Hepatocyte (in vitro differentiated cells): Measurements from ENCODE around the gene CCDC172. TPM values are rescaled to one million over a fixed set of nuclear protein-coding genes. Genes with fewer than 3 reads are reported as not detected.
"Not testable (repeated sequence)": the region's sequence is repeated elsewhere in the genome, so short reads cannot be mapped to it uniquely, and the experiment has no call there.

Source experiments
- DNase-seq: peaks from one replicate; pipeline ENCODE4 v3.0.0-alpha.2; 2016; ENCODE audit warnings: low spot score
- H2AFZ ChIP-seq: fragments of 200-600 bp; sonication (generic); 2 replicates; pipeline ENCODE4 v1.6.0; 2016; ENCODE audit warnings: antibody characterized with exemption, mild to moderate bottlenecking
- H3K27ac ChIP-seq: fragments of 200-600 bp; sonication (generic); 2 replicates; pipeline ENCODE4 v1.5.1; 2016; ENCODE audit warnings: mild to moderate bottlenecking
- H3K27me3 ChIP-seq: fragments of 200-600 bp; sonication (generic); 2 replicates; pipeline ENCODE4 v1.6.1; 2016
- H3K36me3 ChIP-seq: fragments of 200-600 bp; sonication (generic); replicated peaks from 2 replicates; pipeline ENCODE4 v1.5.1; 2016; ENCODE audit warnings: low read depth; ENCODE audit not compliant: insufficient read depth
- H3K4me1 ChIP-seq: fragments of 200-600 bp; sonication (generic); 2 replicates; pipeline ENCODE4 v1.5.1; 2016; ENCODE audit warnings: mild to moderate bottlenecking, moderate library complexity; ENCODE audit not compliant: insufficient read depth
- H3K4me2 ChIP-seq: fragments of 200-600 bp; sonication (generic); 2 replicates; pipeline ENCODE4 v1.6.0; 2016
- H3K4me3 ChIP-seq: fragments of 200-600 bp; sonication (generic); 2 replicates; pipeline ENCODE4 v1.5.1; 2016; ENCODE audit warnings: mild to moderate bottlenecking
- H3K79me2 ChIP-seq: fragments of 200-600 bp; sonication (generic); 2 replicates; pipeline ENCODE4 v1.6.0; 2017; ENCODE audit warnings: mild to moderate bottlenecking
- H3K9me2 ChIP-seq: fragments of 200-600 bp; sonication (generic); replicated peaks from 2 replicates; pipeline ENCODE4 v1.6.0; 2017; ENCODE audit warnings: mild to moderate bottlenecking; ENCODE audit not compliant: insufficient read depth
- H3K9me3 ChIP-seq: fragments of 200-600 bp; sonication (generic); 2 replicates; pipeline ENCODE4 v1.5.1; 2016; ENCODE audit warnings: low read depth, mild to moderate bottlenecking
- H4K20me1 ChIP-seq: fragments of 200-600 bp; sonication (generic); 2 replicates; pipeline ENCODE4 v1.6.0; 2016; ENCODE audit warnings: mild to moderate bottlenecking; ENCODE audit not compliant: insufficient read depth, poor library complexity, severe bottlenecking
- EZH2 ChIP-seq: fragments of 200-600 bp; sonication (generic); IDR thresholded peaks from 2 replicates; pipeline ENCODE4 v1.6.1; 2016; ENCODE audit warnings: antibody characterized with exemption, mild to moderate bottlenecking, borderline replicate concordance
- EZH2phosphoT487 ChIP-seq: fragments of 200-600 bp; sonication (generic); IDR thresholded peaks from one replicate; pipeline ENCODE4 v1.6.1; 2018; ENCODE audit warnings: antibody characterized with exemption, mild to moderate bottlenecking, low read depth, moderate library complexity; ENCODE audit not compliant: unreplicated experiment, severe bottlenecking
- WGBS: methylation state at CpG from one replicate; pipeline ENCODE4 v1.1.6; 2016; ENCODE audit warnings: low lambda C conversion rate; ENCODE audit errors: missing lambda C conversion rate; 5-methylcytosine and 5-hydroxymethylcytosine counted together
- polyA plus RNA-seq: library from polyadenylated mRNA; unstranded; fragments of >200 nt; fragmentation: Nextera tagmentation; extraction: Ambion mirVana; gene quantifications from 2 replicates; pipeline ENCODE4 v1.2.1, GENCODE V29; 2016
- total RNA-seq: library from RNA; depleted of rRNA; stranded (reverse); fragments of >200 nt; gene quantifications from 2 replicates; pipeline ENCODE4 v1.2.3, GENCODE V29; 2014
- TF ChIP-seq, protein P1 (sequence below): fragments of 200-600 bp; sonication (generic); IDR thresholded peaks from 2 replicates; pipeline ENCODE4 v1.5.1; 2016; ENCODE audit warnings: antibody characterized with exemption, mild to moderate bottlenecking; ENCODE audit not compliant: poor library complexity

The CCDC172 gene
- total and polyA plus RNA-seq, 2 experiments from 2014 or later, result not detected

GRCh38 chr10:116385311-116385710, 61.1 kb downstream of the CCDC172 start:
- H4K20me1 ChIP-seq, result no peaks in the 10 kb centered on the region
- H3K36me3 ChIP-seq, result no peaks in the 10 kb centered on the region
- no peak overlapping the region for H3K4me2 ChIP-seq
- H3K27ac ChIP-seq, result no peak overlapping the region
- no peaks in the 10 kb centered on the region for H3K9me3 ChIP-seq
- H3K79me2 ChIP-seq, result no peaks in the 10 kb centered on the region
- no peak for TF ChIP-seq EZH2phosphoT487
- TF ChIP-seq, protein P1, sequence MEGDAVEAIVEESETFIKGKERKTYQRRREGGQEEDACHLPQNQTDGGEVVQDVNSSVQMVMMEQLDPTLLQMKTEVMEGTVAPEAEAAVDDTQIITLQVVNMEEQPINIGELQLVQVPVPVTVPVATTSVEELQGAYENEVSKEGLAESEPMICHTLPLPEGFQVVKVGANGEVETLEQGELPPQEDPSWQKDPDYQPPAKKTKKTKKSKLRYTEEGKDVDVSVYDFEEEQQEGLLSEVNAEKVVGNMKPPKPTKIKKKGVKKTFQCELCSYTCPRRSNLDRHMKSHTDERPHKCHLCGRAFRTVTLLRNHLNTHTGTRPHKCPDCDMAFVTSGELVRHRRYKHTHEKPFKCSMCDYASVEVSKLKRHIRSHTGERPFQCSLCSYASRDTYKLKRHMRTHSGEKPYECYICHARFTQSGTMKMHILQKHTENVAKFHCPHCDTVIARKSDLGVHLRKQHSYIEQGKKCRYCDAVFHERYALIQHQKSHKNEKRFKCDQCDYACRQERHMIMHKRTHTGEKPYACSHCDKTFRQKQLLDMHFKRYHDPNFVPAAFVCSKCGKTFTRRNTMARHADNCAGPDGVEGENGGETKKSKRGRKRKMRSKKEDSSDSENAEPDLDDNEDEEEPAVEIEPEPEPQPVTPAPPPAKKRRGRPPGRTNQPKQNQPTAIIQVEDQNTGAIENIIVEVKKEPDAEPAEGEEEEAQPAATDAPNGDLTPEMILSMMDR, result no peak
- TF ChIP-seq EZH2, result no peak
- H3K9me2 ChIP-seq, result no peaks in the 10 kb centered on the region
- H2AFZ ChIP-seq, result no peak overlapping the region
- DNase-seq, result no peak
- no peaks in the 10 kb centered on the region for H3K4me1 ChIP-seq
- H3K4me3 ChIP-seq, result no peak overlapping the region
- H3K27me3 ChIP-seq, result peaks cover 7% of the 10 kb centered on the region
- 87% methylated on average over 2 of the region's 2 CpGs for WGBS

- H3K27me3 ChIP-seq, result peaks cover 9% of the 10 kb centered on the region
- peak; percentile 50 for DNase-seq
- no peak overlapping the region for H2AFZ ChIP-seq
- no peaks in the 10 kb centered on the region for H3K4me1 ChIP-seq
- 0% methylated on average over 1 of the region's 1 CpG for WGBS
- TF ChIP-seq EZH2phosphoT487, result no peak
- TF ChIP-seq, protein P1, result peak; percentile 64
- TF ChIP-seq EZH2, result no peak
- H3K9me3 ChIP-seq, result no peaks in the 10 kb centered on the region
- no peaks in the 10 kb centered on the region for H3K79me2 ChIP-seq
- H3K27ac ChIP-seq, result no peak overlapping the region
- H3K4me3 ChIP-seq, result no peak overlapping the region
- no peaks in the 10 kb centered on the region for H3K36me3 ChIP-seq
- no peak overlapping the region for H3K4me2 ChIP-seq
- H3K9me2 ChIP-seq, result no peaks in the 10 kb centered on the region
- H4K20me1 ChIP-seq, result no peaks in the 10 kb centered on the region
Measured at GRCh38 chr10:116385994-116386809, 62.0 kb downstream of the CCDC172 start.

GRCh38 chr10:116393246-116393831, 69.1 kb downstream of the CCDC172 start:
- not testable (repeated sequence) for H3K4me1 ChIP-seq, DNase-seq, H3K27ac ChIP-seq, H3K4me2 ChIP-seq, H3K9me3 ChIP-seq, H3K4me3 ChIP-seq, H4K20me1 ChIP-seq, H2AFZ ChIP-seq, H3K27me3 ChIP-seq, H3K36me3 ChIP-seq, H3K9me2 ChIP-seq, H3K79me2 ChIP-seq
- WGBS, result 97% methylated on average over 35 of the region's 43 CpGs

GRCh38 chr10:116395223-116395985, 71.2 kb downstream of the CCDC172 start:
- Histone ChIP-seq H3K4me3 (no peak overlapping the region), H3K27me3 (peaks cover 1% of the 10 kb centered on the region), H3K4me2 (no peak overlapping the region), H3K79me2 (no peaks in the 10 kb centered on the region), H4K20me1 (no peaks in the 10 kb centered on the region), H3K9me2 (no peaks in the 10 kb centered on the region), H3K27ac (no peak overlapping the region), H3K36me3 (no peaks in the 10 kb centered on the region), H3K4me1 (no peaks in the 10 kb centered on the region), H2AFZ (no peak overlapping the region), H3K9me3 (no peaks in the 10 kb centered on the region)
- TF ChIP-seq EZH2, result no peak
- no peak for TF ChIP-seq EZH2phosphoT487
- TF ChIP-seq, protein P1, result no peak
- WGBS, result 91% methylated on average over 13 of the region's 13 CpGs
- DNase-seq, result no peak
